Stimulated activated CD8-positive, alpha-beta memory T cell treated with anti-CD3 and anti-CD28 coated beads, Interleukin-7, amount 100 ng/mL, for 4 hours (primary cell): ENCODE measurements around the gene COPS7A.
A peak's percentile ranks its signal among the peaks of the same experiment; 100 is the strongest.

Source experiments
- DNase-seq, 2 donors: peaks; one replicate each; pipeline ENCODE4 v3.0.0-alpha.2; 2020; ENCODE audit warnings: low read depth in 2 of 2

The COPS7A gene

DNA sequence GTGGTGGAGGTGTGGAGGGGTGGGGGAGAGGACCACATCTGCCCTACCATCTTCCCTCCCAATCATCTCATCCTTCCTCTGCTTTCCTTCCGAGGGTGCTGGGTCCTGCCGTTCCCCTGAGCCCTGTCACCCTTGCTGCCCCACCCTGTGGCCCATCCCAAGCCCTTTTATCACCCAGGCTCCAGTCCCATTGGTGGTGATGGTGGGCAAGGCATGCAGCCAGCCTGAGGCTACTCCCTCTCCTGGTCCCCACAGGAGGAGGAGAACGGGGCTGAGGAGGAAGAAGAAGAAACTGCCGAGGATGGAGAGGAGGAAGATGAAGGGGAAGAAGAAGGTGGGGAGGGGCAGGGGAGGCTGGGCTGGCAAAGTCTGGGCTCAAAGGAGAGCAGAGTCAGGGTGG lies 45.8 kb downstream of the COPS7A start:
- DNase-seq = no peak

DNA sequence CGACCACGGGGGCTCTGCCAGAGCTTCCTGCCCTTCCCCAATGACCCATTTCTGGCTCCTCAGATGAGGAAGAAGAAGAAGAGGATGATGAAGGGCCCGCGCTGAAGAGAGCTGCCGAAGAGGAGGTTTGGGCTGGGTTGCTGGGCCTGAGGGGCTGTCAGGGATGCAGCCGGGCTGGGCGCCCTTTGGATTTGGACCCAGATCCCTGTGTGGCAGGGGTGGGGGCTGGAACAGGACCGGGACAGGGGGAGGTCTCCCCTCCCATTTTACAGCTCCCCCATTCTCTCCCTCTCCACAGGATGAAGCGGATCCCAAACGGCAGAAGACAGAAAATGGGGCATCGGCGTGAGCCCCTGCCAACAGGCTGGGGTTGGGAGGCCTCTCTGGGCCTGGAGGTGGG lies 46.2 kb downstream of the COPS7A start:
- DNase-seq = no peak

DNA sequence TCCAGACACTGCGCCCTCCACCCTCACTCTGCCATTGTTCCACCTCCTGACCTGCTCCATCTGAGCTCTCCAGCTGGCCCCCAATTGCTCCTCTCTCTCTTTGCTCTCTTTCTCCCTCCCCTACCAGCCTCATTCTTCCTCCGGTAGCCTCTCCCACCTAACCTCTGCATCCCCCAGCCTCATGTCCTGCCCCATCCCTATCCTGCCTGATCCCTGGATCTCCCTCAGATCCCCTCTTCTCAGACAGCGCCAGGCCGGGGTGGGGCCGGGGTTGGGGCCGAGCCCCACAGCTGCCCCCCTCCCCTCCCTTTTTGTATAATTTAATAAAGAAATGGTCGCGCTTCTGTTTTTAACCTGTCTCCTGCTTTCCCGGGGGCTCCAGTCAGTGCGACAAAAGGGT lies 46.8 kb downstream of the COPS7A start:
- DNase-seq = no peak

- DNase-seq = no peak
Measured at GRCh38 chr12:6771091-6771495, 47.2 kb downstream of the COPS7A start.

DNA sequence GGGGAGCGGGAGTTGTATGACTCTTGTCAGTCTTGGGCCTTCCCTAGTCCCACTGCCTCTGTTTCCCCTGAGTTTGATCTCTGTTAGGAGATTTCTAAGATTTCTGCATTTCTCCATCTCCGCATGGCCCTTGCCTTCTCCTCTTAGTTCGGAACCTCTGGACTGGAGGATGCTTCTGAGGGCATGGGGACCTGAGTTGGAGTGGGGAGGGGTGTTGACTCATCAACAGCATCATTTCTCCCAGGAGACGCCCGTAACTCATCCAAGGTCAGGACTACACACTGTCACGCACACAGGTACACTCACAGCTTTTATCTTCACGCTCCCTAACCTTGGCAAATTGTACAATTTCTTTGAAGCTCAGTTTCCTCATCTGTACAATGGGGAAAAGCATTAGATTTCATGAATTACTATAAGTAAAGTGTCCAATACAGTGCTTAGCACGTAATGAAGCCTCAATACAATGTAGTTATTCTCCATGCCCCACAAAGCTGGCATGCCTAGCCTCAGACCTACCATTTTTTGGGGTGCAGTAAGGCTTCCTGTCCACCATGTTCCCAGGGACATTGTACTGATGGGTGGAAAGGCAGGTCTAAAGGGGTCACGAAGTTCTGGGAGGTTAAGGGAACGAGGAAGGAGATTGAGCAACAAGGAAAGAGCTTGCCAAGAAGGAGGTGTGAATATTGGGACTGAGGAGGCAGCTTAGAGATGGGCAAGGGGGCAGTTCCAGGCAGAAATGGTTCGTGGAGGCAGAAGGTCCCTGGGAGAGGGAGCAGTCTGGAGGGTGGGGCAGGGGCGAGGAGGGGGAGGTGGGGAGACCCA lies 47.9 kb downstream of the COPS7A start:
- DNase-seq = no peak

GRCh38 chr12:6772331-6772695 lies 48.5 kb downstream of the COPS7A start, which contains the start of gene LAG3:
Gene LAG3 (plus strand): TSS chr12:6772520. CDS start chr12:6772853, 333 bp downstream.
- DNase-seq = peak; percentile 59 to 65

DNA sequence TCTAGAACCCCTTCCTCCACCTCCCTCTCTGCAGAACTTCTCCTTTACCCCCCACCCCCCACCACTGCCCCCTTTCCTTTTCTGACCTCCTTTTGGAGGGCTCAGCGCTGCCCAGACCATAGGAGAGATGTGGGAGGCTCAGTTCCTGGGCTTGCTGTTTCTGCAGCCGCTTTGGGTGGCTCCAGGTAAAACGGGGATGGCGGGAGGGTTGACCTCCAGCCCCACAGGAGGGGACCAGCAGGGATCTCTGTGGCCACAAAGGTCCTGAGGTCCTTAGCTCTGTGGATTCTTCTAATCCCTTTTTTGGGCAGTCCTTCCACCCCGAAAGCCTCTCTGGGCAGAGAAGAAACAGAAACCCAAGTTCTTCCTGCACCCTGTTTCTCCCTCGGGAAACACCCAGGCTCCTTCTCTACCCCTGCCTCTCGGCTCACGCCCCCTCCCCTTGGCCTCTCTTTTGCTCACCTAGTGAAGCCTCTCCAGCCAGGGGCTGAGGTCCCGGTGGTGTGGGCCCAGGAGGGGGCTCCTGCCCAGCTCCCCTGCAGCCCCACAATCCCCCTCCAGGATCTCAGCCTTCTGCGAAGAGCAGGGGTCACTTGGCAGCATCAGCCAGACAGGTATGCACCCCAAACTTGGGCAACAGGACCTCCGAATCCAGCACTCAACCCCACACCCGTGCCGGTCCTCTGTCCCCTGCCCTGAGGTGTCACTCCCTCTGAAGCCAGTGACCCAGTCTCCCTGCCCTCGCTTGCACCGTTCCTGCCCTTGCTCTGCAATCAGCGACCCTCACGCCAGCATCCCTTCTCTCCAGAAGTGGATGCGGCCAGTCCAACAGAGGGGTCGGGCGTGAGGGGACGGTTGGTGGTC lies 49.1 kb downstream of the COPS7A start:
- no peak for DNase-seq

DNA sequence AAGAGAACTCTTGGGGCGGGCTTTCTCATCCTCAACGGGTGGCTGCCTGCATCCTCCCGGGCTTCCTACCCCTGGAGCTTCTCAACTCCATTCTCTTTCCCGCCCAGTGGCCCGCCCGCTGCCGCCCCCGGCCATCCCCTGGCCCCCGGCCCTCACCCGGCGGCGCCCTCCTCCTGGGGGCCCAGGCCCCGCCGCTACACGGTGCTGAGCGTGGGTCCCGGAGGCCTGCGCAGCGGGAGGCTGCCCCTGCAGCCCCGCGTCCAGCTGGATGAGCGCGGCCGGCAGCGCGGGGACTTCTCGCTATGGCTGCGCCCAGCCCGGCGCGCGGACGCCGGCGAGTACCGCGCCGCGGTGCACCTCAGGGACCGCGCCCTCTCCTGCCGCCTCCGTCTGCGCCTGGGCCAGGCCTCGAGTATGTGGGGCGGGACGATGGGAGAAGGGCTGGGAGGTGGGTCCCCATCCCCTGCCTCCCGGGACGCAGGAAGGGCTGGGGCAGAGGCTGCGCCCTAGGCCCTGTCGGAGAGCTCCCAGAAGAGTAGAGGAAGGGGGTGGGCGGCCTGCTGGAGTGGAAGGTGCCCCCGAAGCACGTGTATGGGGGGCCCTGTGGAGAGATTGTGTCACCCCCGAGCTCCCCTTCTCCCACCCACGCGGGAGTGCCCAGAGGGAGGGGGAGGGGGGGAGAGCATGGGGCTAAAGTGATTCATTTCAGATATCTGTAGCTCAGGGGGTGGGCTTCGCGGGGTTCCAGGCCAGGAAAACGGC lies 49.9 kb downstream of the COPS7A start:
- DNase-seq = peak; percentile 81 to 82

DNA sequence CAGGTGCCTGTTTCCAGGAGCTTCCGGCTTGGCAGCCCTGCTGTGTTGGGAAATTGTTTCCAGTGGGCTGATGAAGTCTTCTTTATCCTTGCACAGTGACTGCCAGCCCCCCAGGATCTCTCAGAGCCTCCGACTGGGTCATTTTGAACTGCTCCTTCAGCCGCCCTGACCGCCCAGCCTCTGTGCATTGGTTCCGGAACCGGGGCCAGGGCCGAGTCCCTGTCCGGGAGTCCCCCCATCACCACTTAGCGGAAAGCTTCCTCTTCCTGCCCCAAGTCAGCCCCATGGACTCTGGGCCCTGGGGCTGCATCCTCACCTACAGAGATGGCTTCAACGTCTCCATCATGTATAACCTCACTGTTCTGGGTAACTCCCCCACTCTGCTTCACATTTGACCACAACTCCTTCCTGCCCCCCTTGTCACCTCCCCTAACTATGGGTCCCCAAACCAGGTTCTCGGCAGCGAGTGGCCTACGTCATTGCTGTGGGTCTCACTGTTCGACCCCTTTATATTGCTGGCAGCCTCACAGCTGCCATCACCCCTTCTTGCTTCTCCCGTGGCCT lies 50.7 kb downstream of the COPS7A start:
- DNase-seq = peak in 1 of 2 donors; percentile 50

DNA sequence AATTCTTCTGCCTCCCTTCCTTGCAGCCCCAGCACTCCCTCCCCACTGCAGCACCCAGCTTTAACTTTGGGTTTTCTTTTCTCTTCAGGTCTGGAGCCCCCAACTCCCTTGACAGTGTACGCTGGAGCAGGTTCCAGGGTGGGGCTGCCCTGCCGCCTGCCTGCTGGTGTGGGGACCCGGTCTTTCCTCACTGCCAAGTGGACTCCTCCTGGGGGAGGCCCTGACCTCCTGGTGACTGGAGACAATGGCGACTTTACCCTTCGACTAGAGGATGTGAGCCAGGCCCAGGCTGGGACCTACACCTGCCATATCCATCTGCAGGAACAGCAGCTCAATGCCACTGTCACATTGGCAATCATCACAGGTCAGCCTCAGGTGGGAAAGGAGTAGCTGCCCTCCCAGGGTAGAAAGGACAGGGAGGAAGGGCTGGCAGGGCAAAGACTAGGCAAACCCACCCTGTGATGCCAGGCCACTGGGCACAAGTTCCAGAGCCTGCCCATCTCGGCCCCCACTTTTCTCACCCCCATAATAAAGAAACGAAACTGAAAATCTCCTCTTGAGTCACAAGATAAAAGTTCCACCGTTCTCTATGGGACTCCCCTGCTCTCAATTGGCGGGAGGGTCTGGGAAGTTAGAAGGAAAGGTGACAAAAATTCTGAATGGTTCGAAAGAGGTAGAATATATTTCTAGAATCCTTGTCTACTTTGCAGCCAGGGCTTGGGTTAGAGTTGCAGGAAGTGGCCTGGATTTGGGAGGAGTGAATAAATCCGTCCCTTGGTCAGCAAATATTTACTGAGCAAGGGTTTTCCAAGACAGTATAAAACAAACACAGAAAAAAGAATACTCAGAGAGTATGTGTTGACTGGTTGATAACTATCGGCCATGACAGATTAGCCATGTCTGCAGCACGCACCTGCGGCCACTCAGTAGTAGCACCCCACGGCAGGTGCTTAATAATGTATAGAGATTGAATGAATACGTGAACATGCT lies 51.6 kb downstream of the COPS7A start:
- no peak for DNase-seq

- no peak for DNase-seq
Measured at GRCh38 chr12:6777386-6777785, 53.5 kb downstream of the COPS7A start.

DNA sequence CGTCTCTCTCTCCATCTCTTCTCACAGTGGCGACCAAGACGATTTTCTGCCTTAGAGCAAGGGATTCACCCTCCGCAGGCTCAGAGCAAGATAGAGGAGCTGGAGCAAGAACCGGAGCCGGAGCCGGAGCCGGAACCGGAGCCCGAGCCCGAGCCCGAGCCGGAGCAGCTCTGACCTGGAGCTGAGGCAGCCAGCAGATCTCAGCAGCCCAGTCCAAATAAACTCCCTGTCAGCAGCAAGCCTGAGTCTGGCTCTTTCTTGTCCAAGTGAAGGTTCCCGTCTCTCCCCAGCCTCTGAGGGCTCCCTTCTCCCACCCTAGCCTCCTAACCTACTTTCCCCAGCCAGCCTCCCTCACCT lies 54.3 kb downstream of the COPS7A start:
- DNase-seq = no peak

- DNase-seq = peak; percentile 76 to 83
Measured at GRCh38 chr12:6778574-6779550, 55.0 kb downstream of the COPS7A start.

DNA sequence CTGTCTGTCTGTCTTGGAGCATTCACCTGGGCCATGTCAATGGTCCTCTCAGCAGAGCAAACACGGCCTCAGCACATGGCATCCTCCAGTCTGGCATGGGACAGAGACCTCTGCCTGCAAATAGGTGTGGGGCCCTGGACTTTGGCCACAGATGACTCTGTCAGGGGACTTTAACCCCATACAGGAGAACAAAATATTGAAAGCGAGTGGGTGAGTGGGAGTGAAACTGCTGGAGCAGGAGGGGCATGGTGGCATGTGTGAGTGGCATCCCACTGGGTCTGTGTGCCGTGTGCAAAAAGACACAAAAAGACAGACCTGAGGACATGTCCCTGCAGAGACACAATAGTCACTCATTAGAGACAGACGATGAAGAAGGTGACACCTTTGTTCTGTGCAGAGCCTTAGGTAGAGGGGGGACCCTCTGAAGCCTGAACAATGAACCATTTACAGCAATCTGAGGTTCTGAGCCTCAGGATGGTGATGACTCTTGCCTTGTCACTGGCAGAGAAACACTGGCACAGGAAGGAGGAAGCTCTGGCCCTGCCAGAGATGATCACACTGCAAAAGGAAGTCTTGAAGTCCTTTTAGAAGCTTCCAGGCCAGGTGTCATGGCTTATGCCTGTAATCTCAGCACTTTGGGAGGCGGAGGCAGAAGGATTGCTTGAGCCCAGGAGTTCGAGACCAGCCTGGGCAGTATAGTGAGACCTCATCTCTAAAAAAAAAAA lies 56.0 kb downstream of the COPS7A start:
- DNase-seq = no peak

DNA sequence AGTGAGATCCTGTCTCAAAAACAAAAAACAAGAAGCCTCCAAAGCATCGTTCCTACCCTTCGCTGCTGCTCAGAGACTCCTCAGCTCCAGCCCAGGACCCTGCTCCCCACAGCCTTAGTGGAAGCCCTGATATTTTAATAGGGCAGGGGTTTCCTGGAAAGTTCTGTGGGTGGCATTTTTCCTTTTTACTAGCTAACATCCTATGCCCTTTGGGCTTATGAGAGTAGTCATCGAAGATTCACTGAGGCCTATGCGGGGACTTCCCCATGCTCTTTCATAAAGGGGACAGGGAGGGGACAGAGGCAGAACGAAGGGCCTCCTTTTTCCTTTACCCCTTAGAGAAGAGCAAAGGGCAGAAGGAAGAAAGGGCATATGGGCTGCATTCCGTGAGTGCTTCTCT lies 56.7 kb downstream of the COPS7A start:
- DNase-seq = no peak
